Activated CD8-positive, alpha-beta memory T cell treated with anti-CD3 and anti-CD28 coated beads, Interleukin-2, amount 50 U/mL, for 48 hours (primary cell): Measurements from ENCODE around the gene BANP.
"Not testable (repeated sequence)": the region's sequence is repeated elsewhere in the genome, so short reads cannot be mapped to it uniquely, and the experiment has no call there.

Experiments used
- DNase-seq: peaks from one replicate; pipeline ENCODE4 v3.0.0-alpha.2; 2020

The BANP gene

GRCh38 chr16:87996962-87997880 lies 46.0 kb downstream of the BANP start:
- no peak for DNase-seq

GRCh38 chr16:87998184-87998793 lies 47.1 kb downstream of the BANP start:
- not testable (repeated sequence) for DNase-seq

- not testable (repeated sequence) for DNase-seq
Measured at GRCh38 chr16:87998992-87999391, 47.8 kb downstream of the BANP start.

GRCh38 chr16:88002211-88002610 lies 51.0 kb downstream of the BANP start:
- DNase-seq, result no peak

GRCh38 chr16:88002749-88003148 lies 51.5 kb downstream of the BANP start:
- DNase-seq, result no peak

- DNase-seq, result no peak
Measured at GRCh38 chr16:88003316-88003715, 52.1 kb downstream of the BANP start.

GRCh38 chr16:88003736-88004135 lies 52.5 kb downstream of the BANP start:
- DNase-seq, result no peak

- DNase-seq, result no peak
Measured at GRCh38 chr16:88004391-88004790, 53.2 kb downstream of the BANP start.

- no peak for DNase-seq
Measured at GRCh38 chr16:88005181-88005581, 53.9 kb downstream of the BANP start.

- no peak for DNase-seq
Measured at GRCh38 chr16:88005968-88006367, 54.7 kb downstream of the BANP start.

- DNase-seq, result no peak
Measured at GRCh38 chr16:88007321-88007731, 56.1 kb downstream of the BANP start.

GRCh38 chr16:88008840-88009239 lies 57.6 kb downstream of the BANP start:
- no peak for DNase-seq

- no peak for DNase-seq
Measured at GRCh38 chr16:88009563-88010342, 58.5 kb downstream of the BANP start.

GRCh38 chr16:88010343-88010967 lies 59.2 kb downstream of the BANP start:
- DNase-seq, result no peak

- no peak for DNase-seq
Measured at GRCh38 chr16:88010968-88011483, 59.8 kb downstream of the BANP start.

GRCh38 chr16:88012360-88012759 lies 61.1 kb downstream of the BANP start:
- no peak for DNase-seq

GRCh38 chr16:88013091-88013609 lies 61.9 kb downstream of the BANP start:
- no peak for DNase-seq

- DNase-seq, result no peak
Measured at GRCh38 chr16:88013766-88014251, 62.6 kb downstream of the BANP start.

GRCh38 chr16:88014252-88014781 lies 63.1 kb downstream of the BANP start:
- no peak for DNase-seq

- DNase-seq, result no peak
Measured at GRCh38 chr16:88014954-88015805, 63.9 kb downstream of the BANP start.

GRCh38 chr16:88015806-88016140 lies 64.5 kb downstream of the BANP start:
- DNase-seq, result no peak
